HG03060 (cell line): ENCODE results near the gene OSBP.
"Not testable (repeated sequence)": the region's sequence is repeated elsewhere in the genome, so short reads cannot be mapped to it uniquely, and the experiment has no call there.

ENCODE experiments used
- ATAC-seq: cut with Tn5 transposase; IDR thresholded peaks from one replicate; pipeline ENCODE4 v1.9.1; 2021; ENCODE audit warnings: low read depth, moderate number of reproducible peaks; ENCODE audit not compliant: unreplicated experiment

The OSBP gene, protein sequence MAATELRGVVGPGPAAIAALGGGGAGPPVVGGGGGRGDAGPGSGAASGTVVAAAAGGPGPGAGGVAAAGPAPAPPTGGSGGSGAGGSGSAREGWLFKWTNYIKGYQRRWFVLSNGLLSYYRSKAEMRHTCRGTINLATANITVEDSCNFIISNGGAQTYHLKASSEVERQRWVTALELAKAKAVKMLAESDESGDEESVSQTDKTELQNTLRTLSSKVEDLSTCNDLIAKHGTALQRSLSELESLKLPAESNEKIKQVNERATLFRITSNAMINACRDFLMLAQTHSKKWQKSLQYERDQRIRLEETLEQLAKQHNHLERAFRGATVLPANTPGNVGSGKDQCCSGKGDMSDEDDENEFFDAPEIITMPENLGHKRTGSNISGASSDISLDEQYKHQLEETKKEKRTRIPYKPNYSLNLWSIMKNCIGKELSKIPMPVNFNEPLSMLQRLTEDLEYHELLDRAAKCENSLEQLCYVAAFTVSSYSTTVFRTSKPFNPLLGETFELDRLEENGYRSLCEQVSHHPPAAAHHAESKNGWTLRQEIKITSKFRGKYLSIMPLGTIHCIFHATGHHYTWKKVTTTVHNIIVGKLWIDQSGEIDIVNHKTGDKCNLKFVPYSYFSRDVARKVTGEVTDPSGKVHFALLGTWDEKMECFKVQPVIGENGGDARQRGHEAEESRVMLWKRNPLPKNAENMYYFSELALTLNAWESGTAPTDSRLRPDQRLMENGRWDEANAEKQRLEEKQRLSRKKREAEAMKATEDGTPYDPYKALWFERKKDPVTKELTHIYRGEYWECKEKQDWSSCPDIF

DNA sequence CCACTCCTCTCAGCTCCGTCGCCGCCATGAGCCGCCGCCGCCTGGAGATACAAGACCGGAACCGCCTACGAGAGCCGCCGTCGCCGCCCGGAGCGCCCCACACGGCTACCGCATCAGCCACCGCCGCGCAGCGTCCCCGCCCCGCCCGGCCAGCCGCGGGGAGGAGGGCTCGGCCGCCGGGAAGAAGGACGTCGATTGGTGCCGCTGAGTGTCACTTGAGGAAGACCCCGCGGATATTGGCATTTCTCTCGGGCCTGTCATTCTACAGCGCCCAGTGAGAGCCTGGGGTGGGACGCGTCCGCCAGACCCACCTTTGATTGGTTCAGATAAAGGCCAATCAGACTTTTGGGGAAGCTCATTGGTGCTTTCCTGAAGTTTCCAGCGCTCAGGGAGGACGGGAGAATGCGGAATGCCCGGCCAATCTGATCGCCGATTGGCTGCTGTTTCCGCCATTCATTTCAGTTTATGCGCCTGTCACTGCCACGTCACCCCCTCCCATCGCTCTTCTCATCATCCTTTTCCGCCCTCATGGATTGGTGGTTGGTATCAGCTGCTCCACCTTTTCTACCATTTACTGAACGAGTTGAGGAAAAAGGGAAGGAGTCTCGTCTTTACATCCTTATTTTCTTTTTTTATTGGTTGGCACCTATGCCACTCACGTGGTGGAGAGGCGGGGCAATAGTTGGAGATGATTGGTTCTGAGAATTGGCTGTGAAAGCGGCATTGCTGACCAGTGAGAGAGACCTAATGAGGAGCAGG lies at the start of gene OSBP:
TSS of gene OSBP (minus strand) at position 138 of the 759 bp plus-strand sequence. CDS start at position 28, 110 bp downstream.
- ATAC-seq, result peak; percentile 83

GRCh38 chr11:59660621-59661020 lies 45.0 kb upstream of the OSBP start:
- no peak for ATAC-seq

GRCh38 chr11:59659981-59660380 lies 44.4 kb upstream of the OSBP start:
- ATAC-seq, result no peak

DNA sequence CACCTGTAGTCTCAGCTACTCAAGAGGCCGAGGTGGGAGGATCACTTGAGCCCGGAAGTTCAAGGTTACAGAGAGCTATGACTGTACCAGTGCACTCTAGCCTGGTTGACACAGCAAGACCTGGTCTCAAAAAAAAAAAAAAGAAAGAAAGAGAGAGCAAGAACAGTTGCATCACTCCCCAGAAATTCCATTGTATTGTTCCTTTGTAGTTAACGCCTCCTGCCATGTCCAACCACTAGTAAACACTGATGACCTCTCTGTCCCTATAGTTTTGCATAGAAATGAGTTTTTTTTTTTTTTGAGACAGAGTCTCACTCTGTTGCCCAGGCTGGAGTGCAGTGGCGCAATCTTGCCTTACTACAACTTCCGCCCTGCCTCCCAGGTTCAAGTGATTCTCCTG lies 42.5 kb upstream of the OSBP start:
- ATAC-seq, result no peak

DNA sequence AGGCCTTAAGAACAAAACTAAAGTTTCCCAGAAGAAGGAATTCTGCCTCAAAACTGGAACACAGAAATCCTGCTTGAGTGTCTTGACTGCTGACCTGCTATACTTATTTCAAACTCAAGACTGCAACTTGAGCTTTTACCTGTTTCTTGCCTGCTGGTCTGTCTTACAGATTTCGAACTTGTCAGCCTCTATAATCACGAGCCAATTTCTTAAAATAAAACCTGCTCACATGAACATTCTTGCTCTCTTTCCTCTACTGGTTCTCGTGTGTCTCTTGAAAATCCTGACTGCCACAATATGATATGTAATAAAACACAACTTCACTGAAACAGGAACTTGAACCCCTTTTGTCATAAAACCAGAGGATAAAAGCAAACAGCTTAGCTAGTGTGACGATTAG lies 39.3 kb upstream of the OSBP start:
- ATAC-seq, result no peak

- no peak for ATAC-seq
Measured at GRCh38 chr11:59647245-59647980, 31.8 kb upstream of the OSBP start.

GRCh38 chr11:59644528-59644927 lies 29.0 kb upstream of the OSBP start:
- no peak for ATAC-seq

GRCh38 chr11:59643390-59643789 lies 27.8 kb upstream of the OSBP start:
- ATAC-seq, result no peak

GRCh38 chr11:59641156-59641555 lies 25.6 kb upstream of the OSBP start:
- no peak for ATAC-seq

DNA sequence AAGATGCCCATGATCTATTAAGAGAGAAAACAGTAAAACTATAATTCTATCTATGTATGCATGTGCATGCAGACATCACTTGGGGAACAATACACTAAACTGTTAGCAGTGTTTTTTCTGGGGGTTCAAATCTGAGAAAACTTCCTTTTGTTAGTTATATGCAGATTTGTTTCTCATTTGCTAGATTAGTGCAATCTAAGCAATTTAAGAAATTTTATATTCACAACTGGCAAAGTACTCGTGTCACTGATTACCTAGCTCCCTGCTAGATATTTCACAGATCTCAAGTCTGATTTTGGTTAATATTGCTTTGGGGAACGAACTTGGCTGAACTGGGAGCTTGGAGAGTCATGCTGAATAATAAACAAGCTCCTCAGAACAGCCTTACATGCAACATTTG lies 14.9 kb upstream of the OSBP start:
- no peak for ATAC-seq

DNA sequence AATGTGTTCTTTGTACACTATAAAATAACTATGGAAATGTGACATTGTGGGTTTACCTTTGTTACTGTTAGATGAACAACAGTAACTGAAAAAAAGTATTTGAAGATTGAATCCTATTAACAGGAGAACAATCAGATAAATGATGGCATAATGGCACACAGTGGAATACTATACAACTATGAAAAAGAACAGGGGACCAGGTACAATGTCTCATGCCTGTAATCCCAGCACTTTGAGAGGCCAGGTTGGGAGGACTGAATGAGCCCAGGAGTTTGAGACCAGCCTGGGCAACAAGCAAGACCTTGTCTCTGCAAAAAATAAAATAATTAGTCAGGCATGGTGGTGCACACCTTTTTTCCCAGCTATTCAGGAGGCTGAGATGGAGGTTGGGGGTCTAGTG lies 14.4 kb upstream of the OSBP start:
- no peak for ATAC-seq

DNA sequence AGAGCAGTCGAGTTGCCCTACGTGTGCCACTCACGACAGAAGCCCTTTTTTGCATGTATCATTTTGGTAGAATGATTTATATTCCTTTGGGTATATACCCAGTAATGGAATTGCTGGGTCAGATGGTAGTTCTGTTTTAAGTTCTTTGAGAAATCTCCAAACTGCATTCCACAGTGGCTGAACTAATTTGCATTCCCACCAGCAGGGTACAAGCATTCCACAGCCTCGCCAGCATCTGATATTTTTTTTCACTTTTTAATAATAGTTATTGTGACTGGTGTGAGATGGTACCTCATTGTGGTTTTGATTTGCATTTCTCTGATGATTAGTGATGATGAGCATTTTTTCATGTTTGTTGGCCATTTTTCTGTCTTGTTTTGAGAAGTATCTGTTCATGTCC lies 11.4 kb upstream of the OSBP start:
- ATAC-seq, result not testable (repeated sequence)

- no peak for ATAC-seq
Measured at GRCh38 chr11:59625703-59626102, 10.1 kb upstream of the OSBP start.

DNA sequence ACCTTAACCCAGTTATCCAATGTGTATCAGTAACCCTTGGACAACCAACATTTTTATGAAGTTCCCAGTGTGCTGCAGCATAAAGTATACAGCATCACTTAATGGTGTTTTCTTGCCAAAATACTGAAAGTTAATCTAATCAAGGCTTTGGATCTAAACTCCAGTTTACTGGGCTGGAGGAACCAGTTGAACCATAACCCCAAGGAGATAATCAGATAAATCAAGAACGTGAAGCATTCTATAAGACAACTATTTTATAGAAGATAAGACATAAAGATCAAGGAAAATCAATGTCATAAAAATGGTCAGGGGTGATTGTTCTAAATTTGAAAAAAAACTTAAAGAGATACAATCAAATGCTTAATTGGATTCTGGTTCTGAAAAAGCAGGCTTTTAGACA lies 2.3 kb upstream of the OSBP start:
- ATAC-seq, result no peak

- no peak for ATAC-seq
Measured at GRCh38 chr11:59616396-59616982, 915 bp upstream of the OSBP start.

GRCh38 chr11:59615120-59615636 lies 396 bp downstream of the OSBP start:
- ATAC-seq, result no peak

DNA sequence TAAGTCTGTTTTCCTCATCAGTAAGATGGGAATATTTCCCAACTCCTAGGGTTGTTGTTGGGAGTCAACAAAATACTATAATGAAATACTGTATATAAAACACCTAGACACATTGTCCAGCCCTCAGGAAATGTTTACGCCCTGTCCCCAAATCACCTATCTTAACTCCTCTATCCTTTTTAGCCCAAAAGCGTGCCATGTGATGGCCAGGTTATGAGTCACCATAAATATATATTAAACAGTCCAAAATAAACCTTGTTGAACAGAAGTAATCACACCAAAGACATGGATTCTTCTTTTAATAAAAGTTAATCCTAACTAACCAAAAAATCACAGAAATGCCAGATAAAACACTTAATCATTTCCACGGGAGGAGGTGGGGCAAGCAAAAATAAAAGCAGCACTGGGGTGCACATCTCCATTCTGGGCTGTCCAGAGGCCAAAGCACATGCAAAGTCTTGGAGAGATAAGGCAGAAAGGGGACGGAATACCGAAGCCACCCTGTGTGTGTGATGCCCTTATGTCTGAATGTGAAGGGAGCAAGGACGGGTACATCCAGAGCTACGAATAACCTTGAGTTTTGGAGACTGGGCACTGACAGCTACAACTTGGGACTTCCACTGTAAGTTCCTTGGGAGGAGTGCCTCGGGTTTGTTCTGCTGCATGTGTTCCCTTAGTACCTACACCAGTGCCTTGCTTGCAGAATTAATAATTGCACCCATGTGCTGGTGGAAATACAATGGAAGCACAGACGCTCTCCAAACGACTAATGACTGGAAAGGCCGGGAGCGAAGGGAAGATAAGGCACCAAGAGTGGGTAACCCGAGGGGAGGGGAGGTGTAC lies 1.1 kb downstream of the OSBP start:
- no peak for ATAC-seq

DNA sequence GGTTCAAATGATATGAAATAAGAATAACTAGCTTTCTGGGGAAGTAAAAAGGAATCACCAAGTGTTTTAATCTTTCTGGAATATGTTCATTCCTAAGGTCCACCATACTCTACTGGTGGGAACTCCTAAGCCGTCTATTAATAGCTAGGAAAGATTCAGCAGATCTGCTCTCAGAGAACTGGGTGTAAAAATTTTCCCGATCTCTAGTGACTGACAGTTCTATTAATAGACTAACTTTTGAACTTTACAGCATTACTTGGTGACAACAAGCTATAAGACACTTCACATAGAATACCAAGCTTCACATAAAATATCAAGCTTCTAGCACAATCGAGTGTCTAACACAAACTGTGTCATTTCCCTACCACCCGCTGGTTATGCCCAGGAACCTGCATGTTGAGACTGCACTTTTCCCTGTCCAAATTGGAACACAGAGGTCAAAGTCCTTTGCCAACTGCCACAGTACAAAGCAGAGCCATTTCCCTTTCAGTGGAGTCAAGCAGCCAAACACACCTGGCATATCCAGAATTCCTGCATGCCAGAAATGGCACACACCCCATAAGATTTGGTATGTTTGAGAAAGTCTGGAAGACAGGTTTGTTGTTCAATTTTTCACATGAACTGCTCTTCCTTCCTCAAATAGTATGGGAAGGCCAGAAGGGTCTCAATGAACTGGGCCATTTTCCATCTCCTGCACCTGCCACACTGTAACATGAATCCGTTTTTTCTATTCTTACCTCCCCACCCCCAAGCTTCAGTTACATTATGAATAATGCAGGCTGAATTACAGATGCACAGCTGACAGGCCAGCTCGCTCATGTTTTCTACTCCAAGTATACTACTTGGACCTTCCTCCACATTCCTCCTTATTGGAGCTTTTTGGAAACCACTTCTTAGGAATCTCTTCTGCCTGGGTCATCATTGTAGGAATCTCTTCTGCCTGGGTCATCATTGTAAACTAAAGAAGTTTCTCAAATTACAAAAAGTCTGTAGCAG lies 3.7 kb downstream of the OSBP start:
- no peak for ATAC-seq
